Cardiac muscle cell (in vitro differentiated cells and primary cell): Measurements from ENCODE around the gene AK2. TPM values are rescaled to one million over a fixed set of nuclear protein-coding genes. Genes with fewer than 3 reads are reported as not detected.
A peak's percentile ranks its signal among the peaks of the same experiment; 100 is the strongest.
"Not testable (repeated sequence)": the region's sequence is repeated elsewhere in the genome, so short reads cannot be mapped to it uniquely, and the experiment has no call there.

ENCODE experiments used
- DNase-seq, 2 donors: peaks; one replicate each; pipeline versions ENCODE4 v3.0.0 to v3.0.0-alpha.2; 2010 to 2017; ENCODE audit warnings: low read depth in 1 of 2, low spot score in 1 of 2
- H3K27ac ChIP-seq: fragments of 200-600 bp; sonication (generic); 2 replicates; pipeline ENCODE4 v1.5.1; 2016
- H3K27me3 ChIP-seq: fragments of 200-600 bp; sonication (generic); 2 replicates; pipeline ENCODE4 v1.6.0; 2016; ENCODE audit warnings: control low read depth
- H3K36me3 ChIP-seq: fragments of 200-600 bp; sonication (generic); 2 replicates; pipeline ENCODE4 v1.5.1; 2016; ENCODE audit warnings: control low read depth
- H3K4me1 ChIP-seq: fragments of 200-600 bp; sonication (generic); 2 replicates; pipeline ENCODE4 v1.8.1; 2017; ENCODE audit warnings: low read depth, mild to moderate bottlenecking, mixed run types
- H3K4me3 ChIP-seq: fragments of 200-600 bp; sonication (generic); 2 replicates; pipeline ENCODE4 v1.5.1; 2016; ENCODE audit warnings: mild to moderate bottlenecking
- H3K9me3 ChIP-seq: fragments of 200-600 bp; sonication (generic); 2 replicates; pipeline ENCODE4 v1.5.1; 2017; ENCODE audit warnings: low read depth, mild to moderate bottlenecking, control low read depth
- polyA plus RNA-seq: library from polyadenylated mRNA; unstranded; fragments of >200 nt; fragmentation: Nextera tagmentation; extraction: Ambion mirVana; gene quantifications from 2 replicates; pipeline ENCODE4 v1.2.1, GENCODE V29; 2016
- total RNA-seq: library from RNA; depleted of rRNA; stranded (reverse); fragments of >200 nt; gene quantifications from 2 replicates; pipeline ENCODE4 v1.2.3, GENCODE V29; 2016
- TF ChIP-seq, protein P1 (sequence below): IDR thresholded peaks from 2 replicates; pipeline ENCODE4 v1.5.1; 2012; ENCODE audit warnings: low read depth, mild to moderate bottlenecking, low read length

The AK2 gene
- total and polyA plus RNA-seq, 2 experiments from 2014 or later: 201 to 281 TPM

DNA sequence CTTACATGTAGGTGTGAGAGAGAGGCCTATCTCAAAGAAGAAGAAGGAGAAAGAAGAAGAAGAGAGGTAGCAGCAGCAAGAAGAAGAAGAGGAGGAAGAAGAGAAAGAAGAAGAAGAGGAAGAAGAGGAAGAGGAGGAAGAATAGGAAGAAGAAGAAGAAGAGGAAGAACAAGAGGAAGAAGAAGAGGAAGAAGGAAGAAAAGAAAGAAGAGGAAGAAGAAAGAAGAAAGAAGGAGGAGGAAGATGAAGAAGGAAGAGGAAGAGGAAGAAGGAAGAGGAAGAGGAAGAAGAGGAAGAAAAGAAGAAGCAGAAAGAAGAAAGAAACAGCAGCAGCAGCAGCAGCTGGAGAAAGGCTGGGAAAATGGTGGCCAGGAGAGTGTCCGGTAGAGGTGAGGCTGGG, 33.9 kb upstream of the AK2 start:
- Histone ChIP-seq H3K9me3 (no peaks in the 10 kb centered on the region), H3K27me3 (peaks cover 4% of the 10 kb centered on the region), H3K27ac (no peak overlapping the region), H3K4me1 (no peaks in the 10 kb centered on the region), H3K36me3 (no peaks in the 10 kb centered on the region), H3K4me3 (no peak overlapping the region)
- TF ChIP-seq, protein P1, sequence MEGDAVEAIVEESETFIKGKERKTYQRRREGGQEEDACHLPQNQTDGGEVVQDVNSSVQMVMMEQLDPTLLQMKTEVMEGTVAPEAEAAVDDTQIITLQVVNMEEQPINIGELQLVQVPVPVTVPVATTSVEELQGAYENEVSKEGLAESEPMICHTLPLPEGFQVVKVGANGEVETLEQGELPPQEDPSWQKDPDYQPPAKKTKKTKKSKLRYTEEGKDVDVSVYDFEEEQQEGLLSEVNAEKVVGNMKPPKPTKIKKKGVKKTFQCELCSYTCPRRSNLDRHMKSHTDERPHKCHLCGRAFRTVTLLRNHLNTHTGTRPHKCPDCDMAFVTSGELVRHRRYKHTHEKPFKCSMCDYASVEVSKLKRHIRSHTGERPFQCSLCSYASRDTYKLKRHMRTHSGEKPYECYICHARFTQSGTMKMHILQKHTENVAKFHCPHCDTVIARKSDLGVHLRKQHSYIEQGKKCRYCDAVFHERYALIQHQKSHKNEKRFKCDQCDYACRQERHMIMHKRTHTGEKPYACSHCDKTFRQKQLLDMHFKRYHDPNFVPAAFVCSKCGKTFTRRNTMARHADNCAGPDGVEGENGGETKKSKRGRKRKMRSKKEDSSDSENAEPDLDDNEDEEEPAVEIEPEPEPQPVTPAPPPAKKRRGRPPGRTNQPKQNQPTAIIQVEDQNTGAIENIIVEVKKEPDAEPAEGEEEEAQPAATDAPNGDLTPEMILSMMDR: no peak
- no peak for DNase-seq

DNA sequence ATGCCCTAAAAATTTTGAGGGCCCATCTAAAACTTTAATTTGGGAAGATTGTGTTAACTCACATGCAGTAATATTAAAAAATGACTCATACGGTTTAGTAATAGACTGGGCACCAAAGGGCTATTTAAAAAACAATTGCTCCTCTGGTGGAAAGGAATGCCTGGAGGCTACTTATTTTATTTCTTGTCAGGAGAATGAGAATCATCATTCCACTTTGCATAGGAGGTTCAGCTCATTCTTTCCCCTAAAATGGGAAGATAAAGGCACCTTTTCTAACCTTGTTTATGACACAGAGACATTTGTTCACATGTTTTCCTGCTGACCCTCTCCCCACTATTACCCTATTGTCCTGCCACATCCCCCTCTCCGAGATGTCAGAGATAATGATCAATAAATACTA, 31.4 kb upstream of the AK2 start:
- not testable (repeated sequence) for DNase-seq, H3K4me3 ChIP-seq, H3K27ac ChIP-seq, H3K36me3 ChIP-seq, H3K9me3 ChIP-seq, H3K27me3 ChIP-seq, H3K4me1 ChIP-seq

DNA sequence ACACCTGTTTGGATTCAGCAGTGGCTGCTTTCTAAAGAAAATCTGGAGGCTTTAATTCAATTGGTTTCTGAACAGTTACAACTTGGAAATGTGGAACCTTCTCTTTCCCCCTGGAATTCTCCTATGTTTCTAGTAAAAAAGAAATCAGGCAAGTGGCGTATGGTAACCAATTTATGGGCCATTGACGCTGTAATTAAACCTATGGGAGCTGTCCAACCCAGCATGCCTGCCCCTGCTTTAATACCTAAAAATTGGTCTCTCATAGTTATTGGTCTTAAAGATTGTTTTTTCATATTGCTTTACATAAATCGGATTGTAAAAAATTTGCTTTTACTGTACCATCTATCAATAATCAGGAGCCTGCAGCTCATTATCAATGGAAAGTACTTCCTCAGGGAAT, 29.8 kb upstream of the AK2 start:
- not testable (repeated sequence) for DNase-seq, H3K36me3 ChIP-seq

DNA sequence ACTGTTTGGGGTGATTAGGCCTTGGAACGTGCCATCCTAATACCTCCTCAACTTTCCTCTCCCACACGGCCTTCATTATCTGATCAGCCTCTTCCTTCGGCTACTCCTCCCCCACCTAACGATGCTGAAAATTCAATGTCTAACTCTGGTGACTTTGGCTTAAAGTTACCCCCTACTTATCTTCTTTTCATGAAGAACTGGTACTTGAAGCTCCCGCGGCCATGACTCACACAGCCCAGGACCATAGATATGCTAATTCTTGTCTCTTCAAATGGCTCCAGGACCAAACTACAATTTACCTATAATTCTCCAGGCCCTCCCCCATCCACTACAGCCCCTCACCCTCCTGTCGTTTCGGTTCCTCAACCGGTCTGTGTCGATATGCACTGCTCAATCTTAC, 28.6 kb upstream of the AK2 start:
- Histone ChIP-seq H3K27me3 (peaks cover 4% of the 10 kb centered on the region), H3K4me3 (no peak overlapping the region)

More for the DNA sequence above, 29.8 kb upstream of the AK2 start:
- H3K4me1 ChIP-seq, H3K27me3 ChIP-seq, H3K9me3 ChIP-seq, H3K27ac ChIP-seq, H3K4me3 ChIP-seq: not testable (repeated sequence)

DNA sequence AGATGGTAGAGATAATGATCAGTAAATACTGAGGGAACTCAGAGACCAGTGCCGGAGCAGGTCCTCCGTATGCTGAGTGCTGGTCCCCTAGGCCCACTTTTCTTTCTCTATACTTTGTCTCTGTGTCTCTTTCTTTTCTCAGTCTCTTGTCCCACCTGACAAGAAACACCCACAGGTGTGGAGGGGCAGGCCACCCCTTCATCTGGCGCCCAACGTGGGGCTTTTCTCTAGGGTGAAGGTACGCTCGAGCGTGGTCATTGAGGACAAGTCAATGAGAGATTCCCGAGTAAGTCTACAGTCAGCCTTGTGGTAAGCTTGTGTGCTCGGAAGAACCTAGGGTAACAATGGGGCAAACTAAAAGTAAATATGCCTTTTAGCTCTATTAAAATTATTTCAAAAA, 27.6 kb upstream of the AK2 start:
- not testable (repeated sequence) for H3K27ac ChIP-seq, H3K27me3 ChIP-seq, DNase-seq, H3K4me1 ChIP-seq, H3K9me3 ChIP-seq, H3K36me3 ChIP-seq, H3K4me3 ChIP-seq

More for the DNA sequence above, 28.6 kb upstream of the AK2 start:
- no peaks in the 10 kb centered on the region for H3K4me1 ChIP-seq
- TF ChIP-seq, protein P1: no peak
- H3K27ac ChIP-seq: no peak overlapping the region
- H3K36me3 ChIP-seq: no peaks in the 10 kb centered on the region
- no peak for DNase-seq
- H3K9me3 ChIP-seq: no peaks in the 10 kb centered on the region

DNA sequence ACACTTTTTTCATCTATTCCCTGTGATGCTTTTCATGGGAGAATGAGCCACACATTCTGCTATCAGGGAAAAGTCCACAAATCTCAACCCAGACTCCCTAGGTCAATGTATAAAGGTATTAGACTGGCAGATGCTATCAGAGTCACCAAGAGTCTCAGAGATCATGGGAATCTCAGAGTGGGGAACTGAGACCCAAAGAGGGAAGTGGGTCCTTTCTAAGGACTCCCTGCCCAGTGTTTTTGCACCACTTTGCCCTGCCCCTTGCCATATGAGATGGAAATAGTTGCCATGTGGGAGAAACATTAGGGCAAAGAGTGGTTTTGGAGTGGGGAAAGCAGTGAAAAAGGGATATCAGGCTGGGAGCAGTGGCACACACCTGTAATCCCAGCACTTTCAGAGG, 25.2 kb upstream of the AK2 start:
- Histone ChIP-seq H3K9me3 (no peaks in the 10 kb centered on the region), H3K4me3 (no peak overlapping the region), H3K36me3 (no peaks in the 10 kb centered on the region), H3K27me3 (no peaks in the 10 kb centered on the region), H3K4me1 (no peaks in the 10 kb centered on the region), H3K27ac (no peak overlapping the region)
- no peak for DNase-seq
- TF ChIP-seq, protein P1: no peak

DNA sequence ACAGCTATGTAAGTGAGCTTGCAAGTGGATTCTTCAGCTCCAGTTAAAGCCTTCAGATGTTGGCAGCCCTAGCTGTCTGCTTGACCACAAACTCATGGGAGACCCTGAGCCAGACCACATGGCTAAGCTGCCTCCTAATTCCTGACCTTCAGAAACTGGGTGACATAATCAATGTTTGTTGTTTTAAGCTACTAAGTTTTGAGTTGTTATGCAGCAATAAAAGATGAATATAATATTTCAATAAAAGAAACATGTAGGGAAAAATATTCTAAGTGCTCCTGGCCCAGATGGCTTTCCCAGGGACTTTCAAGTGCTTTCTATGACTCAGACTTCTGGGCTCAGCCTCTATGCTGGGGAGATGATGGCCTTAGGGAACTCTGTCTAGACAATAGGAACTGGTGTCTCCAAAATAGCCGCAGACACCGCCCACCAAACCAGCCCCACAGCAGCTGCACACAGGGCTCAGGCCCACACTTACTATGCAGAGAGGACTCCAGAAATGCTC, 23.9 kb upstream of the AK2 start:
- Histone ChIP-seq H3K4me1 (no peaks in the 10 kb centered on the region), H3K36me3 (no peaks in the 10 kb centered on the region), H3K4me3 (no peak overlapping the region), H3K27ac (no peak overlapping the region), H3K9me3 (no peaks in the 10 kb centered on the region), H3K27me3 (no peaks in the 10 kb centered on the region)
- peak in 1 of 2 donors; percentile 78 for DNase-seq
- TF ChIP-seq, protein P1: no peak
